GM10266 (cell line): ENCODE data around the gene FAM171A1.

Experiments
- DNase-seq: peaks from one replicate; pipeline ENCODE4 v3.0.0; 2012; ENCODE audit errors: extremely low spot score
- TF ChIP-seq, protein P1 (sequence below): IDR thresholded peaks from 2 replicates; pipeline ENCODE4 v1.5.1; 2012; ENCODE audit warnings: mild to moderate bottlenecking, low read depth; ENCODE audit not compliant: control insufficient read depth, insufficient read depth; ENCODE audit errors: missing control alignments

The FAM171A1 gene

DNA sequence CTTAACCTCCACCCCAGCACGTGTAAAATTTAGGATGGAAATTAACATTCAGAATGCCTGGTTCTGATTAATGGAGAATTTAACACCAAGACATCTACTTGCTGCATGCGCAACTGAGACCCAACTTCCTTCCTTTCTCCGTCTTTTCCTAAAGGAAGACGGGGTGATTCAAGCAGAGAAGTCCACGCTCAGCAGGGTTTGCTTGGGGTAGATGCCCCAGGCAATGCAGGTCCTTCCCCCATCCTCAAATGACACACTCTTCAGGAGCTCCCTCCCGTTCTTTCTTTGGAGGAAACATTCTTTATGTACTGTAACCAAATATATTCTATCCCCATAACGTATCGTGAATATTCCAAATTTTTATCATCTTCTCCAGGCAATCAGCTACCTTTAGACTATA is 47.0 kb downstream of the FAM171A1 start:
- TF ChIP-seq, protein P1, sequence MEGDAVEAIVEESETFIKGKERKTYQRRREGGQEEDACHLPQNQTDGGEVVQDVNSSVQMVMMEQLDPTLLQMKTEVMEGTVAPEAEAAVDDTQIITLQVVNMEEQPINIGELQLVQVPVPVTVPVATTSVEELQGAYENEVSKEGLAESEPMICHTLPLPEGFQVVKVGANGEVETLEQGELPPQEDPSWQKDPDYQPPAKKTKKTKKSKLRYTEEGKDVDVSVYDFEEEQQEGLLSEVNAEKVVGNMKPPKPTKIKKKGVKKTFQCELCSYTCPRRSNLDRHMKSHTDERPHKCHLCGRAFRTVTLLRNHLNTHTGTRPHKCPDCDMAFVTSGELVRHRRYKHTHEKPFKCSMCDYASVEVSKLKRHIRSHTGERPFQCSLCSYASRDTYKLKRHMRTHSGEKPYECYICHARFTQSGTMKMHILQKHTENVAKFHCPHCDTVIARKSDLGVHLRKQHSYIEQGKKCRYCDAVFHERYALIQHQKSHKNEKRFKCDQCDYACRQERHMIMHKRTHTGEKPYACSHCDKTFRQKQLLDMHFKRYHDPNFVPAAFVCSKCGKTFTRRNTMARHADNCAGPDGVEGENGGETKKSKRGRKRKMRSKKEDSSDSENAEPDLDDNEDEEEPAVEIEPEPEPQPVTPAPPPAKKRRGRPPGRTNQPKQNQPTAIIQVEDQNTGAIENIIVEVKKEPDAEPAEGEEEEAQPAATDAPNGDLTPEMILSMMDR, result no peak
- no peak for DNase-seq

DNA sequence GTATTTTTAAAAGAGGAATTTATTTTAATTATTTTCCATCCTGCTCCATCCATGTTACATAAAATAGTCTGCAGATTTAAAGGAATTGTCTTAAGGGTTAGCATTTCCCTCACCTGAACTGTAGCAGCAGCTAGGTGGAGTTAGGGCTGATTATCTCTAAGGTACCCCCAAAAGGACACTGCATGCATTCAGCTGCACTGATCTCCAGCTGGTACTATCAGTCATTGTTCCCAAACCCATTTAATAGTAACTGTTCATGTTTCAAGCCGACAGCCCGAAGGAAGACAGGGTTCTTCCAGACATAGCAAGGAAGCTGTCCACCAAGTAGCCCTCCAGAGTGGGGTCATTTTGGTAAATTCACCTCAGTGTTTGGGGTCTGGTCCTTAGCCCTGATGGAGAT is 48.7 kb downstream of the FAM171A1 start:
- TF ChIP-seq, protein P1, result no peak
- no peak for DNase-seq

DNA sequence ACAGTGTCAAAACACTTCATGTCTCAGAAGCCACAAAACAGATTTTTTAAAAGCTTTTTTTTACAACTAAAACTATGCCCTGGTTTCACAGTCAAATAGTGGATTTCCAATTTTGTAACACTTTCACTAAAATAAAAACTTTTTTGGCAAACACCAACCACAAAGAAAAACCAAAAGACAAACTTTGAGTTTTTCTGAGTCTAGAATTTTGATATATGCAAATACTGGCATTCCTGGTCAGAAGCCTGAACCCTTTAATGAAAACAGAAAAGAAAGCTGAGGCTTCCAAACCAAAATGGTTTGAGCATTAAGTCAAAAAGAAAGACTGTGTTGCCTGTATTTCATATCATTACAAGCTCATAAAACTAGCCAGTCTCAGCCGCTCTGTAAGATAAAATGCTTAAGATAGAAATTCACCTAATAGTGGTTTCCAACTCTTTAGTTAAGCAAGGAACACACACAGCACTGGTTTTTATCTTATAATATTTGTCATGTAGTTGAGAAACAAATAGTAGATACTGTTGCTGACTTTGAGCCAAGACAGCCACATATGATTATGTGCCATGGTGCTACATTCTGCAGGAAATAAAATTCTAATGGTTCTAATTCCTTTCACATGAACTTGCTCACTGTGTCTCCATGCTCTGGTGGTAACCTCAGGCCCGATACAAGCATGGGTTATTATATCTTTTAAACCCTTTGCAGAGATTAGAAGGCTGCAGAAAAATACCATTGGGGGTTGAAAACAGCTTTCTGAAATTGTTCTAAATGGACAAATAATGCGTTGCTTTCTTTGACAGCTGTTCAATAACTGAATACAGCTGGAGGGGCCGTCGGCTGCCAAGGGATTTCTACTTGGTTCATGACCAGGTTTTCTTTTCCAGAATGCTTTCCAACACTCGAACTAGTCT is 49.4 kb downstream of the FAM171A1 start:
- TF ChIP-seq, protein P1, result no peak
- DNase-seq, result no peak

DNA sequence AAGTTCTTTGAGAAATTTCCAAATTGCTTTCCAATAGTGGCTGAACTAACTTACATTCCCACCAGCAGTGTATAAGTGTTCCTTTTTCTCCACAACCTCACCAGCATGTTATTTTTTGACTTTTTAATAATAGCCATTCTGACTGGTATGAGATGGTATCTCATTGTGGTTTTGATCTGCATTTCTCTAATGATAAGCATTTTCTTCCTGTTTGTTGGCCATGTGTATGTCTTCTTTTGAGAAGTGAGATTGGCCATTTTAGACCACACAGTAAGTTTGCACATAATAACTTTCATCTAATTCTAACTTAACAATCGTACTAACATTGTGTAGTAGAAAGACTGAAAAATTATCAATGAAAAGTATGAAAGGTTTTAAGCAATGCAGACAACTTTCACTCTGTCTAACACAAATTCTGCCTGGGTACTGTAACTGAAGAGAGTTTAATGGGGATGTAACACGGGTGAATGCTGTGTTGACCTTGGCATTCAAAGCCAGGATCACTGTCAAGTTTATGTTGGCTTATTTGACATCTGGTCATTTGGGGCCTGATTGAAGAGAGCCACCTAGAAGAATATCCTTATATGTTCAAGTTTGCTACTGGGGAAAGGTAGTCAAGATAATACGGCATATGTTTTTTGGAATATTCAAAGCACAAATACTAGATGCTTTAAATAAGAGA is 50.4 kb downstream of the FAM171A1 start:
- no peak for DNase-seq
- TF ChIP-seq, protein P1, result no peak

DNA sequence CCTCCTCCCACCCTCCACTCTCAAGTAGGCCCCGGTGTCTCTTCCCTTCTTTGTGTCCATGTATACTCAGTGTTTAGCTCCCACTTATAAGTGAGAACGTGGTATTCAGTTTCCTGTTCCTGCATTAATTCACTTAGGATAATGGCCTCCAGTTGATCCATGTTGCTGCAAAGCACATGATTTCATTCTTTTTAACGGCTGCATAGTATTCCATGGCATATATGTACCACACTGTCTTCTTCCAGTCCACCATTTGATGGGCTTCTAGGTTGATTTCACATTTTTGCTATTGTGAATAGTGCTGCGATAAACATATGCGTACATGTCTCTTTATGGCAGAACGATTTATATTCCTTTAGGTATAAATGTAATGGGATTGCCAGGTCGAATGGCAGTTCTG is 51.0 kb downstream of the FAM171A1 start:
- DNase-seq, result no peak
- TF ChIP-seq, protein P1, result no peak

DNA sequence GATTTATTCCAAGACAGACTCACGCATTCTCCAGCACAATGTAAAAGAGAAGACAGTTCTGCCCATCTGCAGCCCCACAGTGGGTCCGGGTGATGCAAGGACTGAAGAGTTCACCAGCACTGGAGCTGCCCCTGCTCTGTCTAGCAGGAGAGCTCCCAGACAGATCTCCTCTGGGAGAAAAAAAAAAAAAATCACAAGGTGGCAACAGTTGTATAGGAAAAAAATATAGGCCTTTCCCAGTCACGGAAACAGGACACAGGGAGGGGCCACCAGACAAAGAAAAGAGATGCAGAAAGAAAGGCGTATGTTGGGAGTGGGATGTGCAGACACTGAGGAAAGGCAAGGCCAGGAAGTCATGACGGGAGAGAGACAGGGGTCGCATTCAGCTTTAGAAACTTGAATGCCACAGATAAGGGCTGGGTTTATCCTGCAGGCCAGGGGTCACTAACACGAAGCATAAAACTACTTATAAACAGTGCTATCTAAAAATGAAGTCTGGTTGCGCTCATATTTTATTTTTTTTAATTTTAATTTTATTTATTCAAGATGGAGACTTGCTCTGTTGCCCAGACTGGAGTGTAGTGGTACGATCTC is 54.1 kb downstream of the FAM171A1 start:
- TF ChIP-seq, protein P1, result no peak
- no peak for DNase-seq
